ENCODE measurements around the gene RAG1.

GRCh38 chr11:36577373-36577772, 9.6 kb downstream of the RAG1 start:
- TF ChIP-seq CTCF (IDR thresholded peaks at IDR 0.05) (no peak), EZH2 (IDR thresholded peaks at IDR 0.05; ENCODE audit: borderline replicate concordance, insufficient read depth, low read depth, low read length, poor library complexity, severe bottlenecking) (no peak)
